IPS-NIHi7 (cell line): ENCODE measurements around the gene PRL.

Experiments used
- DNase-seq: peaks from one replicate; pipeline ENCODE4 v3.0.0; 2012; ENCODE audit warnings: mixed read lengths; ENCODE audit errors: extremely low spot score

PRL gene

DNA sequence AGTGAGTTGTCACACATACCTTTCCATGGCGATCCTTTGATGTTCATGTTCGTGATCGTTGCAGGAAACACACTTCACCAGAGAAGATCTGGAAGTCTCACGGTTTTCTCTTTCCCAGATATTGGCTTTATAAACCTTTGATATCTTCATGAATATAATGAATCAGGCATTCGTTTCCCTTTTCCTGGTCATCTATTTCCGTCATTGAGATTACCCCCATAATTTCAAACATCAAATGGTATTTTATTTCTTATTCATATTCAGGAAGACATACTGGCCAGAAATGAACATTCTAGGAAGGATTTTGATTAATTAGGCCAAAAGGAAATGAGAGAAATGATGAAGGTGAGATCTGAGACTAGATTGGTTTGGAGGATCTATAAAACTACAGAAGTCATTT lies at the start of gene PRL:
PRL (minus strand) TSS at position 101 of the 400 bp plus-strand sequence; CDS start at position 47, 54 bp downstream.
- no peak for DNase-seq

DNA sequence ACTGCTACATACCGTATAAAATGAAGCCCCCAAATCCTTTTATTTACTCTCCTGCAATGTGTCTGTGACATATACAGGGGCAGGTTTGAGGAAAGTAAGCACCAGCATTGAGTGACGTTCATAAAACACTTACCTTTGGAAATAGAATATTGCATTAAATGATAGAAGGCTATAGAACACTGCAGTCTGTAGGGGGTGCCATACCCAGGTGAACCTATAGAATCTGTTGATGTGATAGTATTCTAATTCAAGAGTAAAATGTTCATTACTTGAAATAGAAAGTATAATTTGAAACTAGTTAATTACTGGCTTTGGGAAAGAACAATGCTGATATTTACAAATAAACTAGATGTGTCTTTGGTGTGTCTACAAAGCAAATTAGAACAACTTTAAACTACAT lies 47.0 kb upstream of the PRL start:
- peak; percentile 25 for DNase-seq

DNA sequence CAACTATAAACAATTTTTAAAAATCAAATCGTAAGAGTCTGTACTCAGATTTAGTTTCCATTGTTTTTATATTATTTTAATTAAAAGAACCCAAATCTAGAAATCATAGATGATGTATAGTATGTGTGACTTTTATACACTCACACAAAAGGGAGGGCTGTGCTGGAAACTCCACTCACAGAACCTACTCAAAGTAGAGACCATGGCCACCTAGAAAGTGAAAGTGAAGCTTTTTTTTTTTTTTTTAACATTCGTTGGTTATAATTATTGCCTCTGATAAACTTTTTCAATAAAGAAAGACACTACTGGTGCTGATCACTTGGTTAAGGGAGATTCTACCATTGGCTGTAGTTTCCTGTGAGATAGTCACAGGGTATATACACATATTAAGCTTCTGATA lies 37.9 kb upstream of the PRL start:
- DNase-seq = no peak

DNA sequence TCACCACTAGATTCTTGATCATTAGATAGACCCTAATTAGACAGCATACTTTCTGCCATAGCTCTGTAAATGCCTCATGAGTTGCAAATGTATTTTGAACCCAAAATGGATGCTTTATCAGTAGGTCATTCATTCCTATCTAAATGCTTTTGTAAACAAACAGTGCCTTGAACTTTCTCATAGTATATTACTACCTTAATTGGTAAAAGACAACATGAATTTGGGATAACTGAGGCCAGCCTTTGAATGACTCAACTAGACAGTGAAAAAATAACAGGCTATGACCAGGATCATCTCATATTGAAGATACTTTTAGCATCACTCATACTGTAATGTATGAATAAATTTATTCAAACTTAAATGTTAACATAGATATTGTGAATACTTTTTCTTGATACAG lies 37.0 kb upstream of the PRL start:
- no peak for DNase-seq

DNA sequence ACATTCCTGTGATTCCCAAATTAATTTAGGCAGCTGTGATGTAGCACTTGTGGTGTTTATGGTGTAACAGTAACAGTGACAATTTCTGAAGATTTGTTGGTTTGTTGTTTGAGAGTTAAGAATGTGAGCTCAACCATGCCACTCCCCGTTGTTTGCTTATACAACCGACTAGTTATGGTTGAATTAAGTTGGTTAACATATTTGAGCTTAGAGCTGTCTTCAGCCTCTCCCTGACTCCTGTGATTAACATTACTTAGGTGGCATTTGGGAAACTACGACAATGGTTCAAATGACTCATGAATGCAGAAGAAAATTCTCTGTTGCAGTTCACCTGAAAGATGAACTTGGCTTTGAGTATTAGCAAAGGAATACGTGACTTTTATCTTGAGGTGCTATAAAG lies 35.9 kb upstream of the PRL start:
- no peak for DNase-seq

DNA sequence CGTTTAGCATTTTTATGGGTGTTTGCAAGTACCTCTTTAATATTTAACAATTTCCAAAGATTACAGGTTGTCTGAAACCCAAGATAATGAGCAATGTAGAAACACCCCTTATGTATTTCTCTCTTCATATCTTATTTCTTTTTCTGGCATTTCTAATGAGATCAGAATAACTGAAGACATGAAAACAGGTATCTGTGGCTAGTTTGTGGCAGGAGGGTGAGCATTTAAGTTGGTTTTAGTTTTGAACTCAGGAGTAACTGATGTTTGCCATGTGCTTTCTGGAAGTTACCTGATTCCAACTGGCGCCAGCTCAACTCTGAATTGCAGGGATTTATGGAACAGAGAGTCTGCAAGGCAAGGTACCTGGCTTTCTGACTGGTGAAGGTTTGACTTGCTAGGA lies 35.4 kb upstream of the PRL start:
- DNase-seq = no peak

DNA sequence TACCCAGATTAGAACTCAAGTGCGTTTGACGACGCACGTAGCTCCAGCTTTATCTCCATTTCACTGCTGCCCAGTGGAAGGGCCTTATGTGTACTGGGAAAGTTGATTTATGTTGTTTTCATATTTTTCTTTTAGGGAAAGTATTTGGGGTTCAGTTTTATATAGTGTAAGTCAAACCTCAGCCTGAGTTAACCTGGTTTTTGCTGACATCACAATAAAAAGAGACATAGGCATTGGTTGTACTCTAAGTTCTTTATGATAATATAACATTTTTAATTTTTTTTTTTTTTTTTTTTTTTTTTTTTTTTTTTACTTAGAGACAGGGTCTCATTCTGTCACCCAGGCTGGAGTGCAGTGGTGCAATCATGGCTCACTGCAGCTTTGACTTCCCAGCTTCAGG lies 34.1 kb upstream of the PRL start:
- no peak for DNase-seq

DNA sequence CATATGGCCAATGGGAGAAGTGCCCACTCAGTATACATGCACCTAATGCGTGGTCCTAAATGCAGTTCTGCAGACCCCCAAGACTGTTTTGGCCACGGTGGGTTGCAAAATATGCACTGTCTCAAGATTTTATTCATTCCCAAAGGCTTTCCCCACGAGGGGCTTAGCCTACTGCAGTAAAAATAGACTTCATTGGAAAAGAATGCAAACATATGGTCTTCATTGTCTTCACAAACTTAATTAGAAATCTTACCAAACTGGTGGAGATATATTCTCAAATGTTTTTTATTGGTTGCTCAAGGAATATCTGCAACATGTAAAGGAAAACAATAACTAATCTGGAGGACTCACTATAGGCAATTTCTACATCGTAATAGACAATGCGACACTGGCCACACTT lies 31.6 kb upstream of the PRL start:
- DNase-seq = no peak

DNA sequence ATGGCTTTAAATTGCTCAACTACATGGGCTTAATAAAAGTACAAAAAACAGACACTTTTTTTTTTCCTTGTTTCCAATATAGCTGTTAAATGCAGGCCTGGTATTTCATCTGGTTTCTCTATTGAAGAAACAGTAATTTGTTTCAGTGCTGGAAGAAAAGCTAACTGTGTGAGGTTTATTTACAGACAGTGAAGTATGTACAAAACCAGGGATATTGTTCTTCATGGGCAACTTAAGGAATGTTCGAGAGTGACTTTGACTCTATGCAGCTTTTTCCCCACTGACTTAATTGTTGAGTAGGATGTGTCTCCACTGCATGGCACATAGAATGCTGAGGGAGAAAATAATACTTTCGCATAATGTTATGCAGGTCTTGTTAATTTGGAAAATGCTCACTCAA lies 31.0 kb upstream of the PRL start:
- no peak for DNase-seq

DNA sequence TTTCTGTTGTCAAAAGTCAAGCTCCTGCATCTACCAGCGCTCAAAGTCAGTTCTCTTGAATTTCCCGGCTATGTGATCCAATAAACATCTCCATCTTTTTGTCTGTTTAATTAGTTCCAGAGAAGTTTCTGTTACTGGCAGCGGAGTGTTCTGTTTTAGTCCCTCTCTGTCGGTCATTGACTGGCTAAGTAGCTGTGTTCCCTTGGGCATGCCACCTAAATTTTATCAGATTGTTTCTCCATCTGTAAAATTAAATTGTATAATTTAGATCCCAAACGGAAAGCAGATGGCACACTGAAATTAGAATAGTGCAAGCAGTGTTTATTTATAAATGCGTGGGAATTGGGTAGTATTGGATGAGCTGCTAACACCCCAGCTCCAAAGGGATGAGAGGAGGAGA lies 29.7 kb upstream of the PRL start:
- DNase-seq = no peak

DNA sequence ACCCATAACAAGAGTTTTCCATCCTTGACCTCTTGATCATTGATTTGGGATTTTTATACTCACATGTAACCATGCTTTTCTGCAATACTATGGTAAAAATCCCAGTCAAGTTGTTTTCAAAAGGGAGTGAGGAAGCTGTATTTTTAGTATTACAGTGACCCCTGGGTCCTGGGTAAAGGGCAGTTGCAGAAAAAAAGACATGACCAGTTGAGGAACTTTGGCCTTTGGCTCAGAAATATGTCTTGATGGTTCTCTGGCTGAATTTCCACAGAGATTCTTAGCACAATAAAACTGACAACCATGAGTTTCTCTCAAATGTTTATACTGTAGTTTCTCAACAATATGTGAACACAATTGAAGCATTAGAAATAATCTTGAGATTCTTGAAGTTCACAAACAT lies 28.6 kb upstream of the PRL start:
- DNase-seq = no peak

DNA sequence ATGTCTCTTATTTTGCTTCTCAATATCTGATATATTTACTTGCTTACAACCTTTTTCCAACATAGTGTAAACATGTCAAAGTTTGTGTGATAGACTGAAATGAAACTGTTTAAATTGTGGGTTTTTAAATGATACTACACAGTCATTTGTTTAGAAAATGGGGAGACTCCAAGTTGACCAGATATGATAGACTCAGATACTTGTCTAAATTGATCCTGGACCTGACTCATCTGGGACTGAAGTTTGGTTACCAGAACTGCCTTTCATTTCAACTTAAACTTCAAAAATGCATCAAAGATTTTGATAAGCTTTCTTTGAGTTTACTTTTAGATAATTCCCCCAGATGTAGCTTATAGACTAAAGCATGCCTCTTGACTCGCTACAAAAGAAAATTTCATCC lies 27.0 kb upstream of the PRL start:
- DNase-seq = no peak

DNA sequence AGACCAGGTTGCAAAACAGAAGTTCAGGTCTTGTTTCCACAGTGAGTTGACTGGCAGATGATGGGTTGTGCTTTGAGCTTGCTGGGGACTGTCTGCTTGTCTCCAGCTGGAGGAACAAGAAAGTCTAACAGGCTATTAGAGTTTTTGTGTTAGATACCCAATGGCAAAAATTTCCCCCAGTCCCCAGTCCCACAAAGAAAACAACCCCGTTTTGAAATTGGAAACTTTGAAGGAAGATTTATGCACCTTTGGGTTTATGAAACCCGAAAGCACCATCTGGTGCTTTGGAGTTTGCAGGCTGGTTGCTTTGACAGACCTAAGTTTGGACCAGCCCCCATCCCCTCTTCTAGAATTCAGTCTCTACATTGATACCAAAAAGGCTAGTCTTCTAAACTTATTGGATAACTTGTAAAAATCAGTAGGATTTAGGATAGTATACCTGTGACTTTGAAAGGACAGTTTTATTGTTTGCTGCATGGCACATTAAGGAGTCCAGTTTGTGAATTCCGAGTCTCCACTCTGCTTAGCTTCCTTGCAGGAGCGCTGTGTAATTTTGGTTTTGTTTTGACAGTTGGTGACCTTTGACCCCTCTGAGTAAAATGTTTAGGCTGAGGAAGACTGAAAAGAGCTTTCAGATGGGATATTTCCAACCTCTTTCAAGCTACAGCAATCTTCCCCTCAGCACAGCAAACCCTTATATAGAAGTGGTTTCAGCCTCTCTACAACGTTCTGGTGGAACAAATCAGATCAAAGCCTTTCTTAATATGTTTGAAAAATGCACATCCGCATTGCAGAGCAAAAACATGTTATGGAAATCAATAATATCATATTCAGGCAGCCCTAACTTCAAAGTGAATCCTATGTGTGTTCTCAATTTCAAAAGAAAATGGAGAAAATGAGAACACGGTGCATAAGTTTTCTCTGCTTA lies 25.5 kb upstream of the PRL start:
- no peak for DNase-seq

DNA sequence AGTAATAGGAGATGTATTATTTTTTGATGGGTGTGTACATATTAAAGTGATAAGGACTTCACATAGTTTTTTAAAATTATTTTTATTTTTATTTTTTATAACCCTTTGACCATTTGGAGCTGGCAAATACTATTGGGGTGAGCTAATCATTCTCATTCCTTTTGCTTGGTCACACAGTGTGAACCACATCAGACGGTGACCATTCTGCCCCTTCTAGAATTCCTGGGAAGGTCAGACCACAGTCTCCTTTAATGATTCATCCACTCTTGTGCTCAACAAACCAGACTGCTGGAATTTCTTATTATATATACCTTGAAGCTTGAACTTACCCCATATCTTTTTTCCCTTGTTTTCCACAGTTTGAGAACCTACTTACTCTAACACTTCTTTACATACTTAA lies 23.9 kb upstream of the PRL start:
- no peak for DNase-seq

DNA sequence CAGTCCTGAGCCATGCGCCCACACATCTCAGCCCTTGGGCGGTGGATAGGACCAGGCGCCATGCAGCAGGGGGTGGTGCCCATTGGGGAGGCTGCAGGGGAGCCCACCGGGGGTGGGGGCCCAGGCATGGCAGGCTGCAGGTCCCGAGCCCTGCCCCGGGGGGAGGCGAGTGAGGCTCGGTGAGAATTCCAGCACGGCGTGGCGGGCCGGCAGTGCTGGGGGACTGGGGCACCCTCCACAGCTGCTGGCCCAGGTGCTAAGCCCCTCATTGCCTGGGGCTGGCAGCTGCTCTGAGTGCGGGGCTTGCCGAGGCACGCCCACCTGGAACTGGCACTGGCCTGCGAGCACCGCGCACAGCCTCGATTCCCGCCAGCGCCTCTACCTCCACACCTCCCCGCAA lies 21.6 kb upstream of the PRL start:
- no peak for DNase-seq

DNA sequence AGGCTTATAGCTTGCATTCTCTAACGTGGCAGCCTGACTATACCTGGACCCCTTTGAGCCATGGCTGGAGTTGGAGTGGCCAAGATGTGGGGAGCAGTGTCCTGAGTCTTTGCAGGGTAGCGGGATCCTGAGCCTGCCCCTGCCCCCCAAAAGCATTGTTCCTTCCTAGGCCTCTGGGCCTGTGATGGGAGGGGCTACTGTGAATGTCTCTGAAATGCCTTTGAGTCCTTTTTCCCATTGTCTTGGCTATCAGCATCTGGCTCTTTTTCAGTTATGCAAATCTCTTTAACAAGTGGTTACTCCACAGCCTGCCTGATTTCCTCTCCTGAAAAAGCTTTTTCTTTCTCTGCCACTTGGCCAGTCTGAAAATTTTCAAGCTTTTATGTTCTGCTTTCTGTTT lies 17.0 kb upstream of the PRL start:
- DNase-seq = no peak

DNA sequence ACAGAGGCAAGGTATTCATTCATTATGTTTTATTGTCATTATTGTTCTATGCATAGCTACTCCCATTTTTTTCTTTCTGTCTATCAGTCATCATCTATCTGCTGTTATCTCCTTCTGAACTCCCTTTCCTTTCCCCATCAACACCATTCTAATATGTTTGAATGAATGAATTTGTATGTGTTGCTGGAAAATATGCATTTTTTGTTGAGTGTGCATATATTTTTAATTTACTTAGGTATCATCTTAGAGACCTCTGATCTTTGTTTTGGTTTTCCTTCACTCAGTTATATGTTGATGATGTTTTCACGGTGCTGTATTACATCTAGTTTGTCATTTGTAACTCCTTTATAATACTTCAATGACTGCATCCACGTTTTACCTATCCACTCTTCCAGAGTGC lies 12.1 kb upstream of the PRL start:
- DNase-seq = no peak

DNA sequence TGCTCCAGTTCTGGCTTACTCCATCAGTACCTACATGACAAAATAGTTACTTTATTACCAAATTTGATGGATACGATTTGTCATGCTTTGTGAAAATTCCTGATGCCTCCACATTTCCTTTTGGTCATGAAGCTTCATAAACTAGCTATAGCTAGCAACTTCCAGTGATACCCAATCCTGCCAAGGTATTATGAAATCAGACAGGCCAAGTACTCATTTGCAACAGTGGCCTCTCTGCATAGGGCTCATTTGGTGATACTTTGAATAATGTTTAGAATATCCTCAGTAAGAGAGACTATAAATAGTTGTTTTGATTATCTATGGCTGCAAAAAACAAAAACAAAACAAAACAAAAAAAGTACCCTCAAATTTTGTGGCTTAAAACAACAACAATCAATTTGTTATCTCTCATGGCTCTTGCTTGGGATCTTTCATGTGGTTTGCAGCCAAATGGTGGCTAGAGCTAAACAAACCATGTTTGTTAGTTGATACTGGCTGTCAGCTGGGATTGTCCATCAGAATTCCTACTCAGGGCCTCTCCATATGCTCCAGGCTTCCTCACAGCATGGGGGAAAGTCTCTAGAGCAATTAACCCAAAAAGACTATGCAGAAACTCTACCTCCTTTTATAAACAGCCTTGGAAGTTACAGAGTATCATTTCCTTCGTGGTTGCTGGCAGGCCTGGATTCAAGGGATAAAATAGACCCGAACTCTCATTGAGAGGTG lies 10.1 kb upstream of the PRL start:
- DNase-seq = no peak

DNA sequence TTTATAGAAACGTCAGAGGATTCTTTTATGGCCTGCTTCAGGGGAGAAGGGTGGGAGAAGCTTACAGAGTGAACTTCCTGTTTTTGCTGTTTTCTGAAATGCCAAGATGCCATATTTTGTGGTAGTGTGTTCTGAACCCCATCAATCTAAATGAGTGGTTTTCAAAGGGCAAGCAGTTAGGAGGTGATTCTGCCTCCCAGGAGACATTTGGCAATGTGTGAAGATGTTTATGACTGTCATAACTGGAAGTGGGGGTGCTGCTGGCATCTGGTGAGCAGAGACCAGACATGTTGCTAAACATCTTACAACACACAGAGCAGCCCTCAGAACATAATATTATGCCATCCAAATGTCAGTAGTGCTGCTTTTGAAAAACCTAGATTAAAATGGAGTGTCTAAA lies 6.0 kb upstream of the PRL start:
- DNase-seq = no peak

DNA sequence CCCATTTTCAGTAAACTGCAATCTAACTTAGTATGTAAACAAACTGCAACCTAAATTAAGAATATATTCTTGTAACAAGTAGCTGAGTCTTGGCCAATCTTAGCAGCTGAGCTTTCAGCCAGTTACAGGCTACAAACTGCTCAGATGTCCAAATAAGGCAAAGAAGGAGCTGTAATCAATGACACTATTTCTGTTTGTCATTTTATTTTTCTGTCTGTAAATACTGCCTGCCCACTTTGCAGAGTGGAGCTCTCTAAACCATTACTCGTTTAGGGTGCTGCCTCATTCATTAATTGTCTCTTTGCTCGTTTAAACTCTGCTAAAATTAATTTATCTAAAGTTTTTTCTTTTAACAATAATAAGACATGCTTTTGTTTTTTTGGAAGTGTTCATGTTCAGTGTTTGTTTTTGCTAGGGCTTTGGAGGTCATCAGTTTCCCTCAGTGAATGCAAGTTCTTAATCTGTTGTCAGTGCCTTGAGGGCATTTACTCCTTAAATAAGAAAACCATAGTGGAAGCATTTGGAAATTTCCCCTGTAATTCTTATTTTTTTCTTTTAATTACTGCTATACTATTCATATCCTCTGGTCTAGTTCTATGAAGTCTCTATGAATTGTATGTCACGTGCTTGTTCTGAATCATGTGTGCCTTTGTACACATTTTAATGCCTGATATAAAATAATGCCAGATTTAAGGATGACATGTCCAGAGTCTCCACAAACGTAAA lies 3.6 kb upstream of the PRL start:
- DNase-seq = no peak

DNA sequence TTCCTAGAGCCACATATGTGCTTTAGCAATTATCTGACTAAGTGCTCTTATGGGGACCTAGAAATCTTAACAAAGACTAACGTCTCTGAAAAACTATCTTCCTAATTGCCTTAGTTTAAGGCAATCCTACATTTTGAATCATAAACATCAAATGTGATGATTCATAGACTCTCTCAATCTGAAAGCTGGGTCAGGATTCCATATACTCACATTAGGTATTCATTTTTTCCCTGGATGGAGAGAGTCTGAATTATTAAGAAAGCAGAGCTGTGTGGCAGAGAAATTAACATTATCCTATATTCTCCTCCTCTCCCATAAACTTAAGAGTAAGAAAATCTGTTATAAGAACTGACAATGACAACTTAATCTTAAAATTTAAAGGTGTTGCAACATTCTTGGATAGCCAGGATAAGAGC lies 1.6 kb upstream of the PRL start:
- no peak for DNase-seq

DNA sequence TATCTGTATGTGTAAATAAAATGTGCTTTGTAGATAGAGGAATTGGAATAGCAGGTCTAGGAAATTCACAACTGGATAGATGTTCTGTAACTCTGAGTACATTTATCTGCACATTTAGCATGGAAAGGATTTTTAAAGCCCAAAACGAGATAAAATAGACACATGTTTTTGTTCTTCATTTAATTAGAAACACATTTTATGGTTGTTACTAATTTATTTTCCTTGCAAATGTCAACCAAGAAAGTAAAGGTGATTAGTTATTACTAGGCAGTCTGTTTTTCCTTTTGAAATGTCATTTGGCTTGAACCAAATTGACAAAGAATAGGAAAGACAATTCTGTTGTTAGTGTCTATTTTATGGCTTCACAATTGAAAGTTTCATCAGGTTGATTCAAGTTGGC lies 769 bp downstream of the PRL start:
- no peak for DNase-seq

DNA sequence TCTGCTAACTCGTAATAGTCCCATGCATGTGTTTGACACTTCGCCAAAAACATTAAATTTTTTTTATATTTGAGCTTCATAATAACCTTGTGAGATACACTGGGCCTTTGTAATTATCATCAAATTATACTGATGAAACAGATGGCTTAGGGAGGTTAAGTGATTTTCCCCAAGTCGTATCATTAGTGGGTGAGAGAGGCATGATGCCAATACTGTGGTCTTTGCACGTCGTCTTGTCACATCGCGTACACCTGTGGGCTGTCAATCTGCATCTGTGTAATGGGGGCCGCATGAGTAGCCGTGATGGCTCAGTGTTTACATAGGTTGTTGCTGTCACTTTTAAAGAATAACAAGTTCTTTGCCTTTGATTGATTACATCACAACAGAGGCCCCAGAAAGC lies 1.7 kb downstream of the PRL start:
- DNase-seq = no peak
